ENCODE results near the gene SPEM2. TPM values are rescaled to one million over a fixed set of nuclear protein-coding genes. Genes with fewer than 3 reads are reported as not detected.

Gene SPEM2
- total RNA-seq, 1 donor from 2014 or later, result not detected

DNA sequence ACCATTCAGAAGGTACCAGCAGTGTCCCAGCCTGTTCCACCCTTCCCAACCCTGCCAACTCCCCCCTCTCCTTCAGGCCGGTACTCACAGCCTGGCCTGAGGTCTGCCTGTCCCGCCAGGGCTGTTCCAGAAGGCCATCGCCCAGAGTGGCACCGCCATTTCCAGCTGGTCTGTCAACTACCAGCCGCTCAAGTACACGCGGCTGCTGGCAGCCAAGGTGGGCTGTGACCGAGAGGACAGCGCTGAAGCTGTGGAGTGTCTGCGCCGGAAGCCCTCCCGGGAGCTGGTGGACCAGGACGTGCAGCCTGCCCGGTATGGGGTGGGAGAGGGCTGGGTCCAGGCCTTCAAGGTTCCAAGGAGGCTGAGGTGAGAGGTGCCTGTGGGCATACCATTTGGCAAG lies 10.6 kb upstream of the SPEM2 start:
- Mint-ChIP-seq H3K4me3 (ENCODE audit: unreplicated experiment) (no peak overlapping the region), H3K27ac (ENCODE audit: unreplicated experiment) (no peak overlapping the region), H3K36me3 (ENCODE audit: unreplicated experiment) (peaks cover 12% of the 10 kb centered on the region), H3K9me3 (ENCODE audit: unreplicated experiment) (peaks cover 15% of the 10 kb centered on the region), H3K27me3 (ENCODE audit: unreplicated experiment) (peaks cover 17% of the 10 kb centered on the region), H3K4me1 (ENCODE audit: low read depth, unreplicated experiment) (peaks cover 10% of the 10 kb centered on the region)
- TF ChIP-seq, protein P1, sequence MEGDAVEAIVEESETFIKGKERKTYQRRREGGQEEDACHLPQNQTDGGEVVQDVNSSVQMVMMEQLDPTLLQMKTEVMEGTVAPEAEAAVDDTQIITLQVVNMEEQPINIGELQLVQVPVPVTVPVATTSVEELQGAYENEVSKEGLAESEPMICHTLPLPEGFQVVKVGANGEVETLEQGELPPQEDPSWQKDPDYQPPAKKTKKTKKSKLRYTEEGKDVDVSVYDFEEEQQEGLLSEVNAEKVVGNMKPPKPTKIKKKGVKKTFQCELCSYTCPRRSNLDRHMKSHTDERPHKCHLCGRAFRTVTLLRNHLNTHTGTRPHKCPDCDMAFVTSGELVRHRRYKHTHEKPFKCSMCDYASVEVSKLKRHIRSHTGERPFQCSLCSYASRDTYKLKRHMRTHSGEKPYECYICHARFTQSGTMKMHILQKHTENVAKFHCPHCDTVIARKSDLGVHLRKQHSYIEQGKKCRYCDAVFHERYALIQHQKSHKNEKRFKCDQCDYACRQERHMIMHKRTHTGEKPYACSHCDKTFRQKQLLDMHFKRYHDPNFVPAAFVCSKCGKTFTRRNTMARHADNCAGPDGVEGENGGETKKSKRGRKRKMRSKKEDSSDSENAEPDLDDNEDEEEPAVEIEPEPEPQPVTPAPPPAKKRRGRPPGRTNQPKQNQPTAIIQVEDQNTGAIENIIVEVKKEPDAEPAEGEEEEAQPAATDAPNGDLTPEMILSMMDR (IDR thresholded peaks at IDR 0.05; ENCODE audit: partially characterized antibody, unreplicated experiment), result no peak
- DNase-seq, result no peak

DNA sequence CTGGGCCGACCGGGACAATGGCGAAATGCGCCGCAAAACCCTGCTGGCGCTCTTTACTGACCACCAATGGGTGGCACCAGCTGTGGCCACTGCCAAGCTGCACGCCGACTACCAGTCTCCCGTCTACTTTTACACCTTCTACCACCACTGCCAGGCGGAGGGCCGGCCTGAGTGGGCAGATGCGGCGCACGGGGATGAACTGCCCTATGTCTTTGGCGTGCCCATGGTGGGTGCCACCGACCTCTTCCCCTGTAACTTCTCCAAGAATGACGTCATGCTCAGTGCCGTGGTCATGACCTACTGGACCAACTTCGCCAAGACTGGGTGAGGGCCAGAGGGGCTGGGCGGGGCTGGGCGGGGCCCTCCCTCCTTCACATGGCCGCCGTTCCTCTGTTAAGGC lies 9.6 kb upstream of the SPEM2 start:
- TF ChIP-seq, protein P1 (IDR thresholded peaks at IDR 0.05; ENCODE audit: partially characterized antibody, unreplicated experiment), result no peak
- H3K27me3 Mint-ChIP-seq (ENCODE audit: unreplicated experiment), result peaks cover 15% of the 10 kb centered on the region
- peaks cover 15% of the 10 kb centered on the region for H3K9me3 Mint-ChIP-seq (ENCODE audit: unreplicated experiment)
- no peak overlapping the region for H3K27ac Mint-ChIP-seq (ENCODE audit: unreplicated experiment)
- DNase-seq, result no peak
- H3K4me3 Mint-ChIP-seq (ENCODE audit: unreplicated experiment), result no peak overlapping the region
- peaks cover 14% of the 10 kb centered on the region for H3K4me1 Mint-ChIP-seq (ENCODE audit: low read depth, unreplicated experiment)
- H3K36me3 Mint-ChIP-seq (ENCODE audit: unreplicated experiment), result peaks cover 7% of the 10 kb centered on the region

DNA sequence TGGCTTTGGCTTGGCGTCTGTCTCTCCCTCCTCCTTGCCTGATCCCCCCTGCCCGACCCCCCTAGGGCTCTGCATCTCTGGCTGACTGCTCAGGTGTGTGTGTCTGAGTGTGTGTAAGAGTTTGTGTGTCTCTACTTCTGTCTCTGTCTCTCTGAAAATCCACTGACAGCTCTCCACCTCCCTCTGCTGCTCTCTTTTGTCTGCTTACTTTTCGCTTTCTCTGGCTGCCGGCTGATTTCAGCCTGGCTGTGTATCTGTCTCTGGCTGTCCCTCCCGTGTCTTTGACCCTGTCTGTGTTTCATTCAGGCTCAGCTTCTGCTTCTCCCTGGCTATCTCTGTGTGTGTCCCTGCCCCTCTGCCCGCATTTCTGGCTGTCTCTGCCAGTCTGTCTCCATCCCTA lies 9.1 kb upstream of the SPEM2 start:
- TF ChIP-seq, protein P1 (IDR thresholded peaks at IDR 0.05; ENCODE audit: partially characterized antibody, unreplicated experiment), result no peak
- H3K9me3 Mint-ChIP-seq (ENCODE audit: unreplicated experiment), result peaks cover 15% of the 10 kb centered on the region
- H3K27ac Mint-ChIP-seq (ENCODE audit: unreplicated experiment), result peak overlapping the region; percentile 25
- DNase-seq, result no peak
- peaks cover 7% of the 10 kb centered on the region for H3K36me3 Mint-ChIP-seq (ENCODE audit: unreplicated experiment)
- H3K4me3 Mint-ChIP-seq (ENCODE audit: unreplicated experiment), result peak overlapping the region; percentile 64
- H3K4me1 Mint-ChIP-seq (ENCODE audit: low read depth, unreplicated experiment), result peaks cover 17% of the 10 kb centered on the region
- H3K27me3 Mint-ChIP-seq (ENCODE audit: unreplicated experiment), result peaks cover 15% of the 10 kb centered on the region

DNA sequence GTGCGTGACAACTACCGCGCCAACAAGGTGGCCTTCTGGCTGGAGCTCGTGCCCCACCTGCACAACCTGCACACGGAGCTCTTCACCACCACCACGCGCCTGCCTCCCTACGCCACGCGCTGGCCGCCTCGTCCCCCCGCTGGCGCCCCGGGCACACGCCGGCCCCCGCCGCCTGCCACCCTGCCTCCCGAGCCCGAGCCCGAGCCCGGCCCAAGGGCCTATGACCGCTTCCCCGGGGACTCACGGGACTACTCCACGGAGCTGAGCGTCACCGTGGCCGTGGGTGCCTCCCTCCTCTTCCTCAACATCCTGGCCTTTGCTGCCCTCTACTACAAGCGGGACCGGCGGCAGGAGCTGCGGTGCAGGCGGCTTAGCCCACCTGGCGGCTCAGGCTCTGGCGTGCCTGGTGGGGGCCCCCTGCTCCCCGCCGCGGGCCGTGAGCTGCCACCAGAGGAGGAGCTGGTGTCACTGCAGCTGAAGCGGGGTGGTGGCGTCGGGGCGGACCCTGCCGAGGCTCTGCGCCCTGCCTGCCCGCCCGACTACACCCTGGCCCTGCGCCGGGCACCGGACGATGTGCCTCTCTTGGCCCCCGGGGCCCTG lies 8.3 kb upstream of the SPEM2 start:
- Mint-ChIP-seq H3K36me3 (ENCODE audit: unreplicated experiment) (peaks cover 7% of the 10 kb centered on the region), H3K27ac (ENCODE audit: unreplicated experiment) (no peak overlapping the region), H3K27me3 (ENCODE audit: unreplicated experiment) (peaks cover 17% of the 10 kb centered on the region), H3K9me3 (ENCODE audit: unreplicated experiment) (peaks cover 15% of the 10 kb centered on the region), H3K4me3 (ENCODE audit: unreplicated experiment) (no peak overlapping the region), H3K4me1 (ENCODE audit: low read depth, unreplicated experiment) (peaks cover 19% of the 10 kb centered on the region)
- DNase-seq, result no peak
- TF ChIP-seq, protein P1 (IDR thresholded peaks at IDR 0.05; ENCODE audit: partially characterized antibody, unreplicated experiment), result no peak

DNA sequence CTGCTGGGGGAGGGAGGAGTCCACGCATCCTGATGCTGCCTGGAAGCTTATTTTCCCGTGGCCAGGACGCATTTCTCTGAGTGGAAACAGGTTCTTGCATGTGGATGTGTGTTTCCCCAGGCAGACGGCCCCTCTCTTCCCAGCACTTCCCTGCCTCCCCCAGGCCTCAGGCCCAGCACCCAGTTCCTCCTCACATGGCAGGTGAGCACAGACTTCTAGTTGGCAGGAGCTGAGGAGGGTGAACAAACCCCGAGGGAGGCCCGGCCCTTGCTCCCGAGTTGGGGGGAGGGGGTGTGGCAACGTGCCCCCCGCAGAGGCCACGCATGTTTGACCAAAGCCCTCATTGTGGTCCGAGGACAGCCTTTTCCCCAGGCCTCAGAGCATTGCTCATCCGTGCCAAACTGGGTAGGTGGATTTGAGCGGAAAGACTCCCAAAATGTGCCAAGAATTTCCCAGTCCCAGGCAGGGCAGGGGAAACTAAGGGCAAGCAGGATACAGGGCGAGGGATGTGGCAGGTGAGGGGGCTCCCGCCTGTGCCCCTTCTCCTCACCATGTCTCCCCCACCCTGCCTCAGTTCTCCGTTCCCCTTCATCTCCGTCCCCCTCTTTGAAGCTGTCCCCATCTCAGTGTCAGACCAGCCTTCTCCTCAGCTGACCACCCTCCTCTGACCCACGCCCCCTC lies 6.8 kb upstream of the SPEM2 start:
- Mint-ChIP-seq H3K36me3 (ENCODE audit: unreplicated experiment) (peaks cover 7% of the 10 kb centered on the region), H3K27ac (ENCODE audit: unreplicated experiment) (peak overlapping the region; percentile 29), H3K9me3 (ENCODE audit: unreplicated experiment) (peaks cover 9% of the 10 kb centered on the region), H3K27me3 (ENCODE audit: unreplicated experiment) (peaks cover 11% of the 10 kb centered on the region), H3K4me1 (ENCODE audit: low read depth, unreplicated experiment) (peaks cover 19% of the 10 kb centered on the region), H3K4me3 (ENCODE audit: unreplicated experiment) (no peak overlapping the region)
- TF ChIP-seq, protein P1 (IDR thresholded peaks at IDR 0.05; ENCODE audit: partially characterized antibody, unreplicated experiment), result no peak
- DNase-seq, result no peak
